Endodermal cell (in vitro differentiated cells): ENCODE measurements around the gene SLC27A2. TPM values are rescaled to one million over a fixed set of nuclear protein-coding genes. Genes with fewer than 3 reads are reported as not detected.

Experiments
- DNase-seq: peaks from one replicate; pipeline ENCODE4 v3.0.0-alpha.2; 2017
- H3K27ac ChIP-seq: 2 replicates; pipeline ENCODE4 v1.5.1; 2013; ENCODE audit warnings: mild to moderate bottlenecking, low read depth, low read length, moderate library complexity
- H3K27me3 ChIP-seq: 2 replicates; pipeline ENCODE4 v1.6.1; 2013; ENCODE audit warnings: mild to moderate bottlenecking, low read length, moderate library complexity; ENCODE audit not compliant: insufficient read depth, control insufficient read depth, poor library complexity, severe bottlenecking
- H3K36me3 ChIP-seq: 2 replicates; pipeline ENCODE4 v1.7.0; 2013; ENCODE audit warnings: mild to moderate bottlenecking, low read length, moderate library complexity; ENCODE audit not compliant: control insufficient read depth, insufficient read depth
- H3K4me1 ChIP-seq: one replicate; pipeline ENCODE4 v1.7.0; 2013; ENCODE audit warnings: low read length; ENCODE audit not compliant: control insufficient read depth, insufficient read depth
- H3K4me3 ChIP-seq: 2 replicates; pipeline ENCODE4 v1.5.1; 2013; ENCODE audit warnings: mild to moderate bottlenecking, low read length, moderate library complexity
- H3K9ac ChIP-seq: 2 replicates; pipeline ENCODE4 v1.6.1; 2013; ENCODE audit warnings: mild to moderate bottlenecking, low read length, moderate library complexity; ENCODE audit not compliant: poor library complexity, severe bottlenecking; ENCODE audit errors: extremely low read depth
- H3K9me3 ChIP-seq: 2 replicates; pipeline ENCODE4 v1.6.1; 2013; ENCODE audit warnings: mild to moderate bottlenecking, low read length, moderate library complexity; ENCODE audit not compliant: control insufficient read depth
- H3K27ac Mint-ChIP-seq: 2 replicates; pipeline ENCODE4 v1.8.0; 2020; ENCODE audit warnings: mixed read lengths
- H3K27me3 Mint-ChIP-seq: 2 replicates; pipeline ENCODE4 v1.8.0; 2021; ENCODE audit warnings: mild to moderate bottlenecking, mixed read lengths; ENCODE audit not compliant: insufficient read depth
- H3K36me3 Mint-ChIP-seq: 2 replicates; pipeline ENCODE4 v1.8.0; 2020; ENCODE audit warnings: low read depth, mixed read lengths
- H3K4me1 Mint-ChIP-seq: 2 replicates; pipeline ENCODE4 v1.8.0; 2020; ENCODE audit warnings: mixed read lengths
- H3K4me3 Mint-ChIP-seq: 2 replicates; pipeline ENCODE4 v1.8.0; 2020; ENCODE audit warnings: mild to moderate bottlenecking, moderate library complexity, mixed read lengths
- H3K9me3 Mint-ChIP-seq: 2 replicates; pipeline ENCODE4 v1.8.0; 2020; ENCODE audit warnings: mild to moderate bottlenecking, mixed read lengths
- WGBS, 2 experiments: methylation state at CpG; one replicate each; pipeline versions ENCODE4 v1.1.5 to v1.1.7; 2013; ENCODE audit warnings: missing lambda C conversion rate in 2 of 2, mixed read lengths in 1 of 2; ENCODE audit not compliant: insufficient coverage in 1 of 2, insufficient read length in 1 of 2; 5-methylcytosine and 5-hydroxymethylcytosine counted together
- total RNA-seq, 2 donors: library from RNA; stranded (reverse); fragmentation: NEBNext Ultra II Directional in 1 of 2; extraction: Animal tissue kit (Norgen Biotek cat#: 25700) in 1 of 2; gene quantifications; 2 replicates in 1 of 2; 3 replicates in 1 of 2; pipeline ENCODE4 v1.2.1, GENCODE V29; 2021
- TF ChIP-seq, protein P1 (sequence below): fragments of 200-600 bp; sonication (generic); conservative IDR thresholded peaks from 2 replicates; pipeline ENCODE4 v1.5.0; 2021; ENCODE audit warnings: antibody characterized with exemption, mild to moderate bottlenecking

The SLC27A2 gene
- total RNA-seq, 2 donors from 2014 or later, result 4.0 to 6.8 TPM

- DNase-seq, result no peak
- Histone ChIP-seq H3K27ac (no peak overlapping the region), H3K4me3 (no peak overlapping the region), H3K36me3 (no peaks in the 10 kb centered on the region), H3K4me1 (peaks cover 5% of the 10 kb centered on the region), H3K27me3 (no peaks in the 10 kb centered on the region), H3K9ac (no peak overlapping the region), H3K9me3 (no peaks in the 10 kb centered on the region)
- H3K9me3 Mint-ChIP-seq, result no peaks in the 10 kb centered on the region
- no peaks in the 10 kb centered on the region for H3K27me3 Mint-ChIP-seq
- TF ChIP-seq, protein P1, sequence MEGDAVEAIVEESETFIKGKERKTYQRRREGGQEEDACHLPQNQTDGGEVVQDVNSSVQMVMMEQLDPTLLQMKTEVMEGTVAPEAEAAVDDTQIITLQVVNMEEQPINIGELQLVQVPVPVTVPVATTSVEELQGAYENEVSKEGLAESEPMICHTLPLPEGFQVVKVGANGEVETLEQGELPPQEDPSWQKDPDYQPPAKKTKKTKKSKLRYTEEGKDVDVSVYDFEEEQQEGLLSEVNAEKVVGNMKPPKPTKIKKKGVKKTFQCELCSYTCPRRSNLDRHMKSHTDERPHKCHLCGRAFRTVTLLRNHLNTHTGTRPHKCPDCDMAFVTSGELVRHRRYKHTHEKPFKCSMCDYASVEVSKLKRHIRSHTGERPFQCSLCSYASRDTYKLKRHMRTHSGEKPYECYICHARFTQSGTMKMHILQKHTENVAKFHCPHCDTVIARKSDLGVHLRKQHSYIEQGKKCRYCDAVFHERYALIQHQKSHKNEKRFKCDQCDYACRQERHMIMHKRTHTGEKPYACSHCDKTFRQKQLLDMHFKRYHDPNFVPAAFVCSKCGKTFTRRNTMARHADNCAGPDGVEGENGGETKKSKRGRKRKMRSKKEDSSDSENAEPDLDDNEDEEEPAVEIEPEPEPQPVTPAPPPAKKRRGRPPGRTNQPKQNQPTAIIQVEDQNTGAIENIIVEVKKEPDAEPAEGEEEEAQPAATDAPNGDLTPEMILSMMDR, result no peak
- no peak overlapping the region for H3K27ac Mint-ChIP-seq
- peaks cover 23% of the 10 kb centered on the region for H3K4me1 Mint-ChIP-seq
- no peaks in the 10 kb centered on the region for H3K36me3 Mint-ChIP-seq
- H3K4me3 Mint-ChIP-seq, result no peak overlapping the region
Measured at GRCh38 chr15:50231761-50232160, 49.8 kb downstream of the SLC27A2 start.

DNA sequence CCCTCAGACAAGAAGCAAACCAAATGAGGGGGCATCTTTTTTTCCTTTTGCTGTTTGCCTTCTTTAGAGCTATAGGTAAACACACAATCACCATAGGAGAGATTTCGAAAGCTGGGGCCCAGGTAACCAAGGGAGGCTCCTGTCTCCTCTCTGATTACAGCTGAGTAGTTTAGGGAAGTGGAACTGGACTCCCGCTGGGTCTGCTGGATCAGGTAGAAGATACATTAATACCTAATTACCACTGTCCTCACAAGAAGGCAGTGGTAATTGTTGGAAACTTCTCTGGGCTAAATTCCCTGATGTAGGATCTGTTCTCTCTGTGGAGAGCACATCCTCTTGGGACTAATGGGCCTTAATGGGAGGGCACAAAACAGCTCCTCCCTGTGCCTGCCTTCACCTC is 50.8 kb downstream of the SLC27A2 start:
- peak; percentile 66 for DNase-seq
- Mint-ChIP-seq H3K36me3 (no peaks in the 10 kb centered on the region), H3K27ac (peak overlapping the region; percentile 75), H3K27me3 (no peaks in the 10 kb centered on the region), H3K4me1 (peaks cover 23% of the 10 kb centered on the region), H3K9me3 (no peaks in the 10 kb centered on the region), H3K4me3 (no peak overlapping the region)
- 88% methylated on average over 2 of the region's 2 CpGs; no CpG with 5 or more reads in 1 of the 2 experiments for WGBS, 2 experiments
- Histone ChIP-seq H3K9me3 (no peaks in the 10 kb centered on the region), H3K27ac (no peak overlapping the region), H3K36me3 (no peaks in the 10 kb centered on the region), H3K9ac (no peak overlapping the region), H3K4me1 (peaks cover 5% of the 10 kb centered on the region), H3K4me3 (no peak overlapping the region), H3K27me3 (no peaks in the 10 kb centered on the region)
- TF ChIP-seq, protein P1, result no peak

GRCh38 chr15:50233192-50233736 is 51.3 kb downstream of the SLC27A2 start:
- peak overlapping the region; percentile 75 for H3K27ac Mint-ChIP-seq
- Histone ChIP-seq H3K4me1 (peaks cover 5% of the 10 kb centered on the region), H3K27me3 (no peaks in the 10 kb centered on the region), H3K9ac (no peak overlapping the region), H3K4me3 (no peak overlapping the region), H3K27ac (no peak overlapping the region), H3K9me3 (no peaks in the 10 kb centered on the region), H3K36me3 (no peaks in the 10 kb centered on the region)
- H3K4me3 Mint-ChIP-seq, result no peak overlapping the region
- no peak for DNase-seq
- H3K36me3 Mint-ChIP-seq, result no peaks in the 10 kb centered on the region
- peaks cover 26% of the 10 kb centered on the region for H3K4me1 Mint-ChIP-seq
- TF ChIP-seq, protein P1, result no peak
- no peaks in the 10 kb centered on the region for H3K9me3 Mint-ChIP-seq
- no peaks in the 10 kb centered on the region for H3K27me3 Mint-ChIP-seq
